ENCODE measurements around the gene CEBPA.
"Not testable (repeated sequence)": the region's sequence is repeated elsewhere in the genome, so short reads cannot be mapped to it uniquely, and the experiment has no call there.

DNA sequence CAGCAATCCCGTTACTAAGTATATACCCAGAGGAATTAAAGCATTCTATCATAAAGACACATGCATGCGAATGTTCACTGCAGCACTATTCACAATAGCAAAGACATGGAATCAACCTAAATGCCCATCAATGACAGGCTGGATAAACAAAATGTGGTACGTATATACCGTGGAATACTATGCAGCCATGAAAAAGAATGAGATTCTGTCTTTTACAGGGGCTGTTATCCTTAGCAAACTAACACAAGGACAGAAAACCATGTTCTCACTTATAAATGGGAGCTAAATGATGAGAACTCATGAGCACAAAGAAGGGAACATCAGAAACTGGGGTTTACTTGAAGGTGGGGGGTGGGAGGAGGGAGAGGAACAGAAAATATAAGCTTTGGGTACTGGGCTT is 10.5 kb upstream of the CEBPA start:
- TF ChIP-seq, protein P1, sequence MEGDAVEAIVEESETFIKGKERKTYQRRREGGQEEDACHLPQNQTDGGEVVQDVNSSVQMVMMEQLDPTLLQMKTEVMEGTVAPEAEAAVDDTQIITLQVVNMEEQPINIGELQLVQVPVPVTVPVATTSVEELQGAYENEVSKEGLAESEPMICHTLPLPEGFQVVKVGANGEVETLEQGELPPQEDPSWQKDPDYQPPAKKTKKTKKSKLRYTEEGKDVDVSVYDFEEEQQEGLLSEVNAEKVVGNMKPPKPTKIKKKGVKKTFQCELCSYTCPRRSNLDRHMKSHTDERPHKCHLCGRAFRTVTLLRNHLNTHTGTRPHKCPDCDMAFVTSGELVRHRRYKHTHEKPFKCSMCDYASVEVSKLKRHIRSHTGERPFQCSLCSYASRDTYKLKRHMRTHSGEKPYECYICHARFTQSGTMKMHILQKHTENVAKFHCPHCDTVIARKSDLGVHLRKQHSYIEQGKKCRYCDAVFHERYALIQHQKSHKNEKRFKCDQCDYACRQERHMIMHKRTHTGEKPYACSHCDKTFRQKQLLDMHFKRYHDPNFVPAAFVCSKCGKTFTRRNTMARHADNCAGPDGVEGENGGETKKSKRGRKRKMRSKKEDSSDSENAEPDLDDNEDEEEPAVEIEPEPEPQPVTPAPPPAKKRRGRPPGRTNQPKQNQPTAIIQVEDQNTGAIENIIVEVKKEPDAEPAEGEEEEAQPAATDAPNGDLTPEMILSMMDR (conservative IDR thresholded peaks at IDR 0.05 in 1 of 2, IDR thresholded peaks at IDR 0.05 in 1 of 2; ENCODE audit: low read depth in 1 of 2, low read length in 2 of 2): not testable (repeated sequence)
- TF ChIP-seq EZH2 (IDR thresholded peaks at IDR 0.05; ENCODE audit: low read length, missing control alignments): not testable (repeated sequence)

Measured in fibroblast of lung (primary cell).